K562 (cell line): ENCODE results near the gene LHX3. TPM values are rescaled to one million over a fixed set of nuclear protein-coding genes. Genes with fewer than 3 reads are reported as not detected.

Experiments
- IFI16 ChIP-seq: fragments of 250-450 bp; sonication (Bioruptor Pico); IDR thresholded peaks from 2 replicates; pipeline ENCODE4 v2.1.2; 2022; ENCODE audit warnings: mild to moderate bottlenecking, inconsistent platforms
- JUND ChIP-seq, 2 experiments: IDR thresholded peaks; 2 replicates in 1 of 2; 3 replicates in 1 of 2; pipeline ENCODE4 v1.6.1; 2011; ENCODE audit warnings: borderline replicate concordance in 2 of 2, low read depth in 2 of 2, low read length in 2 of 2, improper control_type of control experiment in 1 of 2, missing biosample characterization in 1 of 2, missing genetic modification characterization in 1 of 2, missing genetic modification reagents in 1 of 2
- MAZ ChIP-seq, 2 experiments: fragments of 450-650 bp in 1 of 2; sonication (generic) in 1 of 2; formaldehyde crosslinking; IDR thresholded peaks in 1 of 2; conservative IDR thresholded peaks in 1 of 2; 2 replicates each; pipeline versions ENCODE4 v1.4.0 to v1.5.0; 2020; ENCODE audit warnings: mild to moderate bottlenecking in 1 of 2, missing genetic modification reagents in 1 of 2
- MGA ChIP-seq: fragments of 450-650 bp; IDR thresholded peaks from 2 replicates; pipeline ENCODE4 v1.6.1; 2016; ENCODE audit warnings: mild to moderate bottlenecking, moderate library complexity
- MYNN ChIP-seq, 2 experiments: sonication (generic); formaldehyde crosslinking in 1 of 2; IDR thresholded peaks; 2 replicates each; pipeline versions ENCODE4 v1.5.0 to v1.6.1; 2016 to 2020; ENCODE audit warnings: antibody characterized with exemption in 1 of 2, missing genetic modification reagents in 1 of 2
- ZBTB26 ChIP-seq: fragments of 450-650 bp; formaldehyde crosslinking; IDR thresholded peaks from 2 replicates; pipeline ENCODE4 v1.4.0; 2022; ENCODE audit warnings: missing genetic modification characterization
- polyA plus RNA-seq, 8 experiments: library from polyadenylated mRNA; depleted of rRNA in 4 of 8; stranded (reverse) in 5 of 8; unstranded in 3 of 8; fragments of >200 nt; fragmentation: Nextera tagmentation in 2 of 8; fragmentation: Illumina TruSeq in 1 of 8; extraction: Ambion mirVana in 2 of 8; extraction: Trizol in 1 of 8; gene quantifications; 2 replicates each; pipeline versions ENCODE4 v1.2.1 to v1.2.3, GENCODE V29; 2011 to 2014; ENCODE audit warnings: inconsistent platforms in 1 of 8, missing spikeins in 1 of 8
- total RNA-seq, 7 experiments: library from RNA; depleted of rRNA in 6 of 7; stranded (reverse); fragments of >200 nt in 6 of 7; fragmentation: Illumina TruSeq in 2 of 7; extraction: Trizol in 2 of 7; gene quantifications; 2 replicates each; pipeline versions ENCODE4 v1.2.1 to v1.2.3, GENCODE V29; 2011 to 2021; ENCODE audit warnings: low replicate concordance in 1 of 7

LHX3 gene
- total and polyA plus RNA-seq, 9 of the 15 experiments (the other 6 are each of a cell fraction or from before 2014, with no cell fraction given): 0.09 TPM; not detected in 8

- TF ChIP-seq MGA: peak; percentile 65
- TF ChIP-seq ZBTB26 (CRISPR knock-in tag): 0 out of 2 replicates have a peak, but pooled peaks have one; percentile 49
- peak; percentile 61; the same call in 1 of the 2 replicates for TF ChIP-seq IFI16 (CRISPR knock-in tag)
- peak; percentile 29 to 63; a peak in 2 of 4 replicates for TF ChIP-seq MAZ (CRISPR knock-in tag; conservative IDR thresholded peaks at IDR 0.05 in 1 of 2, IDR thresholded peaks at IDR 0.05 in 1 of 2)
- TF ChIP-seq MYNN (IDR thresholded peaks at IDR 0.05): peak; percentile 51; the same call in 1 of the 2 replicates
- no peak for TF ChIP-seq MYNN (CRISPR knock-in tag; IDR thresholded peaks at IDR 0.05)
- 0 out of 2 replicates have a peak, but pooled peaks have one; percentile 22 for TF ChIP-seq JUND (IDR thresholded peaks at IDR 0.05; ENCODE audit: borderline replicate concordance, low read depth, low read length)
- TF ChIP-seq JUND (tag; IDR thresholded peaks at IDR 0.05; ENCODE audit: borderline replicate concordance, low read depth, low read length): peak; percentile 37; the same call in 1 of the 3 replicates
Measured at GRCh38 chr9:136225748-136226679, 21.1 kb upstream of the LHX3 start (continued).
